Measurements from ENCODE around the gene PTPRK.

- TF ChIP-seq TCF12 (IDR thresholded peaks at IDR 0.05; ENCODE audit: low read depth, low read length) (no peak), ZBTB33 (IDR thresholded peaks at IDR 0.05) (no peak)
Observed at GRCh38 chr6:128284128-128284527, 236.3 kb downstream of the PTPRK start.

Data from GM12878 (cell line).